EL (cell line): ENCODE measurements around the gene ZBTB7A.

Source experiments
- DNase-seq: peaks from one replicate; pipeline ENCODE4 v3.0.0-alpha.2; 2016

ZBTB7A gene

GRCh38 chr19:4052114-4052992 is 14.3 kb downstream of the ZBTB7A start:
- DNase-seq: peak; percentile 55

GRCh38 chr19:4051175-4052101 is 15.3 kb downstream of the ZBTB7A start:
- DNase-seq: peak; percentile 80

- no peak for DNase-seq
These were observed 17.3 kb downstream of the ZBTB7A start for GRCh38 chr19:4049432-4049831.

- DNase-seq: no peak
These were observed 19.6 kb downstream of the ZBTB7A start for GRCh38 chr19:4046946-4047683.

- no peak for DNase-seq
These were observed 20.4 kb downstream of the ZBTB7A start for GRCh38 chr19:4046362-4046691.

GRCh38 chr19:4045597-4046361 is 20.9 kb downstream of the ZBTB7A start:
- DNase-seq: no peak

- no peak for DNase-seq
These were observed 21.7 kb downstream of the ZBTB7A start for GRCh38 chr19:4044990-4045465.

- DNase-seq: no peak
These were observed 22.6 kb downstream of the ZBTB7A start for GRCh38 chr19:4043966-4044715.

- DNase-seq: no peak
These were observed 23.3 kb downstream of the ZBTB7A start for GRCh38 chr19:4043401-4043800.

- no peak for DNase-seq
These were observed 24.0 kb downstream of the ZBTB7A start for GRCh38 chr19:4042731-4043082.

- DNase-seq: no peak
These were observed 24.5 kb downstream of the ZBTB7A start for GRCh38 chr19:4042064-4042730.

GRCh38 chr19:4038661-4039423 is 27.9 kb downstream of the ZBTB7A start:
- DNase-seq: no peak

- no peak for DNase-seq
These were observed 28.6 kb downstream of the ZBTB7A start for GRCh38 chr19:4038057-4038456.

- no peak for DNase-seq
These were observed 29.3 kb downstream of the ZBTB7A start for GRCh38 chr19:4037301-4037949.

GRCh38 chr19:4036576-4037300 is 30.0 kb downstream of the ZBTB7A start:
- no peak for DNase-seq

GRCh38 chr19:4035582-4035981 is 31.1 kb downstream of the ZBTB7A start:
- no peak for DNase-seq

- DNase-seq: no peak
These were observed 31.6 kb downstream of the ZBTB7A start for GRCh38 chr19:4035018-4035566.
